SK-N-SH (cell line): Measurements from ENCODE around the gene SPRYD4. TPM values are rescaled to one million over a fixed set of nuclear protein-coding genes. Genes with fewer than 3 reads are reported as not detected.

Source experiments
- CTCF ChIA-PET: fragments of 300-600, 350-600 bp; formaldehyde crosslinking; extraction: SDS; loops from one replicate; lab custom pipeline; 2021; lab: Yijun Ruan, JAX
- POLR2A ChIA-PET: fragments of 350-600 bp; sonication (Branson Sonifier 250); formaldehyde crosslinking; extraction: SDS; loops from one replicate; lab custom pipeline; 2020; ENCODE audit warnings: antibody characterized with exemption, inconsistent platforms; lab: Yijun Ruan, JAX
- DNase-seq: peaks from one replicate; pipeline ENCODE4 v3.0.0; 2012
- H2AFZ ChIP-seq: fragments of 200-600 bp; sonication (generic); 2 replicates; pipeline ENCODE4 v1.8.1; 2016; ENCODE audit warnings: antibody characterized with exemption, mild to moderate bottlenecking, low read depth
- H3F3A ChIP-seq: fragments of 200-600 bp; sonication (generic); replicated peaks from 2 replicates; pipeline ENCODE3; 2016; ENCODE audit warnings: antibody characterized with exemption, mild to moderate bottlenecking; ENCODE audit not compliant: insufficient read depth
- H3K27ac ChIP-seq, 2 experiments: fragments of 200-500 bp in 1 of 2; fragments of 200-600 bp in 1 of 2; sonication (Bioruptor generic) in 1 of 2; sonication (generic), shearing (Covaris generic) in 1 of 2; 2 replicates each; pipeline versions ENCODE4 v1.5.1 to v1.6.1; 2014 to 2016; ENCODE audit warnings: low read depth in 2 of 2, inconsistent platforms in 1 of 2, low read length in 1 of 2, mild to moderate bottlenecking in 1 of 2, mixed read lengths in 1 of 2
- H3K27me3 ChIP-seq: fragments of 200-600 bp; sonication (generic), shearing (Covaris generic); 2 replicates; pipeline ENCODE4 v1.6.1; 2016; ENCODE audit warnings: mixed run types; ENCODE audit not compliant: insufficient read depth
- H3K36me3 ChIP-seq, 2 experiments: fragments of 200-500 bp in 1 of 2; fragments of 200-600 bp in 1 of 2; sonication (Bioruptor generic) in 1 of 2; sonication (generic) in 1 of 2; replicated peaks in 1 of 2; 2 replicates each; pipeline versions ENCODE3 to v1.5.1; 2014 to 2016; ENCODE audit warnings: low read length in 1 of 2, mild to moderate bottlenecking in 1 of 2; ENCODE audit not compliant: insufficient read depth in 2 of 2, control insufficient read depth in 1 of 2
- H3K4me1 ChIP-seq, 2 experiments: fragments of 200-500 bp in 1 of 2; fragments of 200-600 bp in 1 of 2; sonication (Bioruptor generic) in 1 of 2; sonication (generic), shearing (Covaris generic) in 1 of 2; 2 replicates each; pipeline versions ENCODE4 v1.5.1 to v1.6.1; 2014 to 2016; ENCODE audit warnings: low read depth in 1 of 2, low read length in 1 of 2, mixed run types in 1 of 2; ENCODE audit not compliant: insufficient read depth in 2 of 2, control insufficient read depth in 1 of 2
- H3K4me2 ChIP-seq: fragments of 200-600 bp; sonication (generic), shearing (Covaris generic); 2 replicates; pipeline ENCODE4 v1.6.1; 2017; ENCODE audit warnings: mixed run types
- H3K4me3 ChIP-seq, 2 experiments: fragments of 200-500 bp in 1 of 2; fragments of 200-600 bp in 1 of 2; sonication (Bioruptor generic) in 1 of 2; sonication (generic), shearing (Covaris generic) in 1 of 2; 2 replicates each; pipeline versions ENCODE4 v1.5.1 to v1.8.1; 2014 to 2016; ENCODE audit warnings: low read depth in 2 of 2, inconsistent platforms in 1 of 2, low read length in 1 of 2, mild to moderate bottlenecking in 1 of 2, mixed read lengths in 1 of 2, moderate library complexity in 1 of 2
- H3K79me2 ChIP-seq: fragments of 200-600 bp; sonication (generic); 2 replicates; pipeline ENCODE4 v1.8.1; 2017; ENCODE audit warnings: mild to moderate bottlenecking; ENCODE audit not compliant: insufficient read depth
- H3K9ac ChIP-seq: fragments of 200-600 bp; sonication (generic); 2 replicates; pipeline ENCODE4 v1.6.1; 2017; ENCODE audit warnings: mixed run types
- H3K9me2 ChIP-seq: fragments of 200-600 bp; sonication (generic); 2 replicates; pipeline ENCODE4 v1.6.1; 2017; ENCODE audit warnings: mixed run types
- H3K9me3 ChIP-seq: fragments of 200-600 bp; sonication (generic); 2 replicates; pipeline ENCODE4 v1.6.1; 2017; ENCODE audit warnings: mixed run types, mild to moderate bottlenecking, moderate library complexity
- H4K20me1 ChIP-seq: fragments of 200-600 bp; sonication (generic); 2 replicates; pipeline ENCODE4 v1.6.1; 2017; ENCODE audit warnings: mild to moderate bottlenecking, mixed run types; ENCODE audit not compliant: insufficient read depth
- CHD2 ChIP-seq: fragments of 150-350 bp; IDR thresholded peaks from 2 replicates; pipeline ENCODE4 v1.6.1; 2018; ENCODE audit warnings: low read length; ENCODE audit not compliant: partially characterized antibody
- EZH2phosphoT487 ChIP-seq: fragments of 200-600 bp; sonication (generic); IDR thresholded peaks from 2 replicates; pipeline ENCODE4 v1.6.1; 2017; ENCODE audit warnings: low read depth, mixed run types, mild to moderate bottlenecking, antibody characterized with exemption, moderate library complexity, borderline replicate concordance
- FOSL2 ChIP-seq: IDR thresholded peaks from 2 replicates; pipeline ENCODE4 v1.4.0; 2012; ENCODE audit warnings: low read depth, mild to moderate bottlenecking, moderate library complexity, borderline replicate concordance
- FOXJ3 ChIP-seq: sonication (generic); formaldehyde crosslinking; IDR thresholded peaks from 2 replicates; pipeline ENCODE4 v1.5.1; 2020; ENCODE audit warnings: mild to moderate bottlenecking, missing genetic modification reagents
- FOXM1 ChIP-seq: IDR thresholded peaks from 2 replicates; pipeline ENCODE4 v1.4.0; 2012; ENCODE audit warnings: low read depth, mild to moderate bottlenecking
- GATA2 ChIP-seq: sonication (generic); formaldehyde crosslinking; IDR thresholded peaks from 2 replicates; pipeline ENCODE4 v1.5.0; 2020; ENCODE audit warnings: mild to moderate bottlenecking, missing genetic modification reagents
- JUND ChIP-seq: IDR thresholded peaks from 2 replicates; pipeline ENCODE4 v1.4.0; 2012
- MXI1 ChIP-seq: IDR thresholded peaks from 2 replicates; pipeline ENCODE4 v1.6.1; 2012; ENCODE audit warnings: mild to moderate bottlenecking, low read depth, low read length, improper control_type of control experiment
- NFIC ChIP-seq: IDR thresholded peaks from 2 replicates; pipeline ENCODE4 v1.4.0; 2012; ENCODE audit warnings: borderline replicate concordance
- NRF1 ChIP-seq: IDR thresholded peaks from 2 replicates; pipeline ENCODE4 v1.6.1; 2012; ENCODE audit warnings: low read depth, mild to moderate bottlenecking, low read length
- RAD21 ChIP-seq: IDR thresholded peaks from 2 replicates; pipeline ENCODE4 v1.6.1; 2012; ENCODE audit warnings: mild to moderate bottlenecking, low read length
- RCOR1 ChIP-seq: fragments of 150-350 bp; IDR thresholded peaks from 2 replicates; pipeline ENCODE4 v1.6.1; 2017; ENCODE audit warnings: antibody characterized with exemption, low read length
- RFX5 ChIP-seq: IDR thresholded peaks from 2 replicates; pipeline ENCODE4 v1.6.1; 2012; ENCODE audit warnings: mild to moderate bottlenecking, improper control_type of control experiment, low read length
- RXRA ChIP-seq: IDR thresholded peaks from 2 replicates; pipeline ENCODE4 v1.4.0; 2012; ENCODE audit warnings: low read depth, mild to moderate bottlenecking, borderline replicate concordance
- SIN3A ChIP-seq: IDR thresholded peaks from 2 replicates; pipeline ENCODE4 v1.6.1; 2012; ENCODE audit warnings: low read depth, mild to moderate bottlenecking, low read length, moderate library complexity, borderline replicate concordance
- SMC3 ChIP-seq: IDR thresholded peaks from 2 replicates; pipeline ENCODE4 v1.6.1; 2012; ENCODE audit warnings: low read depth, low read length, improper control_type of control experiment
- TAF1 ChIP-seq: IDR thresholded peaks from 2 replicates; pipeline ENCODE4 v1.6.1; 2012; ENCODE audit warnings: low read depth, mild to moderate bottlenecking, low read length, moderate library complexity, borderline replicate concordance
- YY1 ChIP-seq: IDR thresholded peaks from 2 replicates; pipeline ENCODE4 v1.4.0; 2012; ENCODE audit warnings: low read depth, mild to moderate bottlenecking
- WGBS: methylation state at CpG from one replicate; pipeline ENCODE4 v1.1.6; 2017; ENCODE audit warnings: low lambda C conversion rate; 5-methylcytosine and 5-hydroxymethylcytosine counted together
- polyA plus RNA-seq, 3 experiments: library from polyadenylated mRNA; depleted of rRNA; stranded (reverse); fragments of >200 nt; gene quantifications; 2 replicates each; pipeline ENCODE4 v1.2.3, GENCODE V29; 2012
- TF ChIP-seq, protein P1 (sequence below): fragments of 150-350 bp; IDR thresholded peaks from 2 replicates; pipeline ENCODE4 v1.6.1; 2016; ENCODE audit warnings: mild to moderate bottlenecking, low read depth, low read length
- TF ChIP-seq, protein P2 (sequence below): IDR thresholded peaks from 2 replicates; pipeline ENCODE4 v1.4.0; 2012; ENCODE audit warnings: low read depth
- TF ChIP-seq, protein P3 (sequence below): fragments of 150-350 bp; IDR thresholded peaks from 2 replicates; pipeline ENCODE4 v1.6.1; 2017; ENCODE audit warnings: antibody characterized with exemption, low read length, low read depth, borderline replicate concordance
- TF ChIP-seq, protein P4 (sequence below): IDR thresholded peaks from 2 replicates; pipeline ENCODE4; 2012
- TF ChIP-seq, protein P5 (sequence below): fragments of 200-600 bp; sonication (generic); IDR thresholded peaks from 2 replicates; pipeline ENCODE4 v1.6.1; 2017; ENCODE audit warnings: antibody characterized with exemption, mild to moderate bottlenecking, moderate library complexity

SPRYD4 gene
- polyA plus RNA-seq, 1 of the 3 experiments (the other 2 are of a cell fraction) = 2.6 TPM

DNA sequence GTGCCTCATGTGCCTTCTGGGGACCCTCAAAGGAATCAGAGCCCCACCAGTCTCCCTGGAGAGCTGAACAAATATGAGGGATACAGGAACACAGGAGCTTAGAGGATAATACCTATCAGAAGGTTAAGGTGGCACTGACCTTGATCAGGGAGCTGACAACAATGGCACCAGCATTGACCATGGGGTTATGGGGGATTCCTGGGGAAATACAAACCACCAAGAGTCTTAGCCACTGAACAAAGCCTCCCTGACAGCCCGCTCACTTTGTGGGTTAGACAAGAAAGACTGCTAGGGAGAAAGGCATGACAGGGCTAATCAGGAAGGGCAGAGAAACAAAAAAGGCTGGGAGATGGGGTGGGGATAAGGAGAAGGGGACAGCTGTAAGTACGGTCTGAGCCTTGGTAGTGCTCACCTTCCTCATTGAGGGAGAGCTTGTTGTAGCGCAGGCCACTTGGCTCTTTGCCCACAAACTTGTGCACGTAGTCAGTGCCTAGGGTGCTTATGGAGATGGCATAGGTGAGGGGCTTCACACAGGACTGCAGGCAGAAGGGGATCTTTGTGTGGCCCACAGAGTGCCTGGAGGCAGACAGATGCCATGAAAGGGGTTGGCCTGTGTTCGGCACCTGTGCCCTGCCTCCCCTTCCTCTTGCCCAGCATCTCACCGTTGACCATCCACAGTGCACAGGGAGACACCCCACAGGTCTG lies 9.3 kb downstream of the SPRYD4 start (continued):
- no peak for TF ChIP-seq RXRA
- no peak for TF ChIP-seq FOXM1
- no peak for TF ChIP-seq SMC3
- TF ChIP-seq MXI1 = no peak
- no peak for TF ChIP-seq YY1
- no peak for TF ChIP-seq RCOR1
- TF ChIP-seq, protein P1, sequence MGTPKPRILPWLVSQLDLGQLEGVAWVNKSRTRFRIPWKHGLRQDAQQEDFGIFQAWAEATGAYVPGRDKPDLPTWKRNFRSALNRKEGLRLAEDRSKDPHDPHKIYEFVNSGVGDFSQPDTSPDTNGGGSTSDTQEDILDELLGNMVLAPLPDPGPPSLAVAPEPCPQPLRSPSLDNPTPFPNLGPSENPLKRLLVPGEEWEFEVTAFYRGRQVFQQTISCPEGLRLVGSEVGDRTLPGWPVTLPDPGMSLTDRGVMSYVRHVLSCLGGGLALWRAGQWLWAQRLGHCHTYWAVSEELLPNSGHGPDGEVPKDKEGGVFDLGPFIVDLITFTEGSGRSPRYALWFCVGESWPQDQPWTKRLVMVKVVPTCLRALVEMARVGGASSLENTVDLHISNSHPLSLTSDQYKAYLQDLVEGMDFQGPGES = no peak
- no peak for TF ChIP-seq GATA2
- TF ChIP-seq, protein P2, sequence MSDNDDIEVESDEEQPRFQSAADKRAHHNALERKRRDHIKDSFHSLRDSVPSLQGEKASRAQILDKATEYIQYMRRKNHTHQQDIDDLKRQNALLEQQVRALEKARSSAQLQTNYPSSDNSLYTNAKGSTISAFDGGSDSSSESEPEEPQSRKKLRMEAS = no peak

DNA sequence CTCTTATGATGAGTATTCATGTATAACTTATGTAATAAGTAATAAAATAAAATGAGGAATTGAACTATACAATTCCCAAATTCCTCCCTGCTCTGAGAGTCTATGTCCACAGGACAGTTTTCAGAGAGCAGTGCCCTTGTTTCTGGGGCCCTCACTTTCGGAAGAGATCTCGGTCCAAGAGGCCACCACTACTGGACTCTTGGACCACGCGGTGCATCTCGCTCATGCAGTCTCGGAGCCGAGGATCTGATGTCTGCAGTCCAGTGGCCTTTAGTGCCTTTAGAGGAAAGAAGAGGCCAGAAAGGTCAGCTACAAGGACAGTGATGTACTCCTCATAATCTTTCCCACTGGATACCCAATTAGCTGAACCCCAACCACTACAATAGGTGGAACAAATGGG lies 11.2 kb downstream of the SPRYD4 start:
- H3K36me3 ChIP-seq = no peaks in the 10 kb centered on the region
- ChIA-PET CTCF (interaction anchor here (1.0 kb wide), 1 partner anchor 11 kb away, joined by 3 read pairs; no protein-coding TSS in a partner anchor), POLR2A (no interaction called here)

More for the DNA sequence above, 11.2 kb downstream of the SPRYD4 start:
- H3K4me2 ChIP-seq = no peak overlapping the region
- H2AFZ ChIP-seq = no peak overlapping the region
- H3F3A ChIP-seq = peaks cover 2% of the 10 kb centered on the region
- no peaks in the 10 kb centered on the region for H3K9me3 ChIP-seq
- no peaks in the 10 kb centered on the region; a peak in 1 of 4 replicates for H3K4me1 ChIP-seq
- no peak overlapping the region for H3K4me3 ChIP-seq
- no peaks in the 10 kb centered on the region for H3K79me2 ChIP-seq
- no peak overlapping the region for H3K9ac ChIP-seq
- no peaks in the 10 kb centered on the region for H3K27me3 ChIP-seq
- no peaks in the 10 kb centered on the region for H4K20me1 ChIP-seq
- no peak for DNase-seq
- WGBS = 97% methylated on average over 7 of the region's 7 CpGs
- H3K9me2 ChIP-seq = no peaks in the 10 kb centered on the region
- TF ChIP-seq FOXJ3 (CRISPR knock-in tag) = no peak
- no peak for TF ChIP-seq EZH2phosphoT487
- no peak for TF ChIP-seq RAD21
- TF ChIP-seq SMC3 = no peak
- TF ChIP-seq NRF1 = no peak
- TF ChIP-seq CHD2 = no peak
- TF ChIP-seq RXRA = no peak
- TF ChIP-seq NFIC = no peak
- TF ChIP-seq TAF1 = no peak
- TF ChIP-seq, protein P3, sequence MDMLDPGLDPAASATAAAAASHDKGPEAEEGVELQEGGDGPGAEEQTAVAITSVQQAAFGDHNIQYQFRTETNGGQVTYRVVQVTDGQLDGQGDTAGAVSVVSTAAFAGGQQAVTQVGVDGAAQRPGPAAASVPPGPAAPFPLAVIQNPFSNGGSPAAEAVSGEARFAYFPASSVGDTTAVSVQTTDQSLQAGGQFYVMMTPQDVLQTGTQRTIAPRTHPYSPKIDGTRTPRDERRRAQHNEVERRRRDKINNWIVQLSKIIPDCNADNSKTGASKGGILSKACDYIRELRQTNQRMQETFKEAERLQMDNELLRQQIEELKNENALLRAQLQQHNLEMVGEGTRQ = no peak
- TF ChIP-seq, protein P4, sequence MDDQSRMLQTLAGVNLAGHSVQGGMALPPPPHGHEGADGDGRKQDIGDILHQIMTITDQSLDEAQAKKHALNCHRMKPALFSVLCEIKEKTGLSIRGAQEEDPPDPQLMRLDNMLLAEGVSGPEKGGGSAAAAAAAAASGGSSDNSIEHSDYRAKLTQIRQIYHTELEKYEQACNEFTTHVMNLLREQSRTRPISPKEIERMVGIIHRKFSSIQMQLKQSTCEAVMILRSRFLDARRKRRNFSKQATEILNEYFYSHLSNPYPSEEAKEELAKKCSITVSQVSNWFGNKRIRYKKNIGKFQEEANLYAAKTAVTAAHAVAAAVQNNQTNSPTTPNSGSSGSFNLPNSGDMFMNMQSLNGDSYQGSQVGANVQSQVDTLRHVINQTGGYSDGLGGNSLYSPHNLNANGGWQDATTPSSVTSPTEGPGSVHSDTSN = no peak
- TF ChIP-seq YY1 = no peak
- no peak for TF ChIP-seq MXI1
- TF ChIP-seq RCOR1 = no peak
- TF ChIP-seq, protein P5, sequence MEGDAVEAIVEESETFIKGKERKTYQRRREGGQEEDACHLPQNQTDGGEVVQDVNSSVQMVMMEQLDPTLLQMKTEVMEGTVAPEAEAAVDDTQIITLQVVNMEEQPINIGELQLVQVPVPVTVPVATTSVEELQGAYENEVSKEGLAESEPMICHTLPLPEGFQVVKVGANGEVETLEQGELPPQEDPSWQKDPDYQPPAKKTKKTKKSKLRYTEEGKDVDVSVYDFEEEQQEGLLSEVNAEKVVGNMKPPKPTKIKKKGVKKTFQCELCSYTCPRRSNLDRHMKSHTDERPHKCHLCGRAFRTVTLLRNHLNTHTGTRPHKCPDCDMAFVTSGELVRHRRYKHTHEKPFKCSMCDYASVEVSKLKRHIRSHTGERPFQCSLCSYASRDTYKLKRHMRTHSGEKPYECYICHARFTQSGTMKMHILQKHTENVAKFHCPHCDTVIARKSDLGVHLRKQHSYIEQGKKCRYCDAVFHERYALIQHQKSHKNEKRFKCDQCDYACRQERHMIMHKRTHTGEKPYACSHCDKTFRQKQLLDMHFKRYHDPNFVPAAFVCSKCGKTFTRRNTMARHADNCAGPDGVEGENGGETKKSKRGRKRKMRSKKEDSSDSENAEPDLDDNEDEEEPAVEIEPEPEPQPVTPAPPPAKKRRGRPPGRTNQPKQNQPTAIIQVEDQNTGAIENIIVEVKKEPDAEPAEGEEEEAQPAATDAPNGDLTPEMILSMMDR = no peak
- no peak for TF ChIP-seq SIN3A
- TF ChIP-seq RFX5 = no peak
- TF ChIP-seq FOSL2 = no peak
- TF ChIP-seq JUND = no peak
- no peak overlapping the region for H3K27ac ChIP-seq
